Inflammatory macrophage (primary cell): ENCODE results near the gene FECH.

ENCODE experiments used
- DNase-seq, 2 donors: peaks; one replicate each; pipeline ENCODE4 v3.0.0-alpha.2; 2020 to 2022

The FECH gene

DNA sequence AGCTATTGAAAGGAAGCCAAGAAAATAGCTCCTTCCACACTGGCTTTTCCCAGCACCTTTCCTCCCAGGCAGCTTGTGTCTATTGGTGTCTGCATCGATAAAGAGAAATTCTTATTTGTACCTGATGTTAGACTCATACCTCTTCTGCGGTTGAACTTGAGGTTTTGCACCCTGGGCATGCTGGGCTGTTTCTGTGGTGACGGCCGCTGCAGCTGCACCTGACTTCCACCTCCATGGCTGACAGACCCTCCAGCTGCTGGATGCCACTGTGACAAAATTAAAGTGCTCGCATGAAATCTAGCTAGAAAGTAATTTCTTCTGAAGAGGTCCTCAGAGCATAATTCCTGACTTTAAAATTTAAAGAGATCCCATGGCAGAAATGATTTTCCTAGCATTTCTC is 6.6 kb downstream of the FECH start:
- no peak for DNase-seq

DNA sequence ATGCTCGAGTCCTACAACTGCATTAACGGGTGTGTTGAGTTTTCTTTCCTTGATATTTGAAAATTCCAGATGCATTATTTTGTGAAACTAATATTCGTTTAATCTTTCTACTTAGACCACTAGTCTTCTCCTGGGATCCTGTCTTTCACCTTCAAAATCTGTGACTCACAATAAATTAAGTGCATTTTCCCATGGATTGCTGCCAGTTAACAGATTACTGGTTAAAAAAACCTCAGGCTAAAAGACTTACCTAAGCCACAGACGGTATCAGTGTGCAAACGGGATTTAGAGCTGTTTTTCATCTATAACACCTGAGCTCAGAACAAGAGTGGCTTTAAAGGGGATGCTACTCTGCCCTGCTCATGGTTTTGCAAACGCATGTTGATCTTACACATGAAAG is 10.2 kb downstream of the FECH start:
- no peak for DNase-seq

DNA sequence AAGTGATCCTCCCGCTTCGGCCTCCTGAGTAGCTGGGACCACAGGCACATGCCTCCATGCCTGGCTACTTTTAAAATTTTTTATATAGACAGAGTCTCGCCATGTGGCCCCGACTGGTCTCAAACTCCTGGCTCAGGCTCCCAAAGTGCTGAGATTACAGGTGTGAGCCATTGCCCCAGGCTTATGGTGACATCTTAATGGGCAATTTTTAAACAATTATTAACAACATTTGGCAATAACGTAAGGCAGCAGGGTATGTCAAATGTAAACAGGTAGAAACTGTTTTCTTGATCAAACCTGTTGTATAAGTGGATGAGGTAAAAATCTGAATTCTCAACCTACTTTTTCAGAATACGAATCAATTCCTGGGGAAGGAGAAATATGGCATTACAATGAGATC is 11.0 kb downstream of the FECH start:
- DNase-seq = no peak

DNA sequence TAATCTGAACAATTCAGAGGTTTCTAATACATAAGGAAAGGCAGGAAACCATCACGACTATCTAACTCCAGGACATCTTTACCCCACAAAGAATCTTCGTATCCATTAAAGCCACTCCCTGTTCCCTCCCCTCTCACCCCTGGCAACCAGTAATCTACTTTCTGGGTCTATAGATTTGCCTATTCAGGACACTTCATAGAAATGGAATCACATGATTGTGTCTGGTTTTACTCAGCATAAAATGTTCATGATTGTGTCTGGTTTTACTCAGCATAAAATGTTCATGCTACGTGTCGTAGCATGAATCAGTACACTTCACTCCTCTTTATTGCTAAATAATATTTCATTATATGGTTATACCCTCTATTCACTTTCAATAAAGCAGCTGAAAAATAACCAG is 11.6 kb downstream of the FECH start:
- no peak for DNase-seq

DNA sequence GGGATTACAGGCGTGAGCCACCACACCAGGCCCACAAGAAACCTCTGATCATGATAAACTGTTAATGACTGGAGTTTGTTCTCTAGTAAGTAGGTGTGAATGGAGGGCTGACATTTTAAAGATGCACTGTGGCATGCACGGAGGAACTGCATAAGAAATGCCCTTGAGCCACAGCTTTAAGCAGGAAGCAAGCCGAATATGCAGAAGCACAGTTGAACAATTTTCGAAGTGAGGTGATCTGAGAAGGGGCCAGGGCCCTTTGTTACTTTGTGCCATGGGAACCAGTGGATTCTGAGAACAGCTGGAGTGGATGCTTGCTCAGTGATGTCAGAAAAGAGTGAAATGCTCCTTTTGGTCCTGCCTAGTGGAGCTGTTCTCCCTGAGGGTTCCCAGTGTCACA is 16.3 kb downstream of the FECH start:
- no peak for DNase-seq

DNA sequence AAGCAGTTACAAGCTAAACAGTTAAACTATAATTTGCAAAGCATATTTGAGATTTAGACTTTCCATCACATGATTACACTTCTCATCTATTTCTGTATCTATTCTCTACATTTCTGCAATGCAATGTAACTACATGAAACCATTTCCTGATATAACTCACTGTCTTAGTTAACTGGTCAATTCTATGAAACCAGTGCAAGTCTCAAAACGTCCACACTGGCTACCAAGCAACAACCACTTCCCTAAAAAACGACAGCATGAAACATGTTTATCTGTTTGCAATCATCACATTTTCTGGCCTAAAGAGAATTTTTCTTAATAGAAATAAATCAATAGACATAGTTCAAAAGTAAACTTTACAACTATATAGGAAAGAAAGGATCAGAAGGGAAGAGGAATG is 17.4 kb downstream of the FECH start:
- DNase-seq = peak in 1 of 2 donors; percentile 30

DNA sequence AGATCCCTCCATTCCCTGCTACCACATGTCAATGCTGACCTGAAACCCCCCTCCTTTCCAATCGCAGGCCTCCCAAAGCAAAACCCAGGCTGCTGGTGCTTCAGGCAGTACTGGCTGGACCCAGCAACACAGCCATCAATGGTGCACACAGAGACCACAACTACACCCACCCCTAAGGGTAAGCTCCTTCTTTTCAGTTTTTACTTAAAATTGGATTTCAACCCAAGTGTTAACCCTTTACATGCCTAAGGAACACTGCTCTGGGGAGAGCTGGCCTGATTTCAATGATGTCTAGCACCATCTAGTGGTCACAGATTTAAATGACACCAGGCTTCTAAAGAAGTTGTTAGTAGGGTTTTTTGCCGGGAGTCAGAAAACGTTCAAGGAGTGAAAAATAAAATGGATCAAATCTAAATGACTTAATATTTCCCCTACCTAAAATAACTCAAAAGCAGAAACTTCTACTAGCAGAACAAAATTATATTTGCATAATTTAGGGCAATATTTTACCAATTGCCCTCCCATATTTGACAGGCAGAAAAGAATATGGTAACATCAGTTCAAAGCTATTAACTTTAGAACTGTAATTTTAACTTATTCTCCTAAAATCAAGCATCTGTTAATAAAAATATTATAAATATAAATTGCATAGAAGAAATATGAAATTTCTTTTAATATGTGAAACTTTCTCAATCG is 24.6 kb downstream of the FECH start:
- peak; percentile 51 for DNase-seq

DNA sequence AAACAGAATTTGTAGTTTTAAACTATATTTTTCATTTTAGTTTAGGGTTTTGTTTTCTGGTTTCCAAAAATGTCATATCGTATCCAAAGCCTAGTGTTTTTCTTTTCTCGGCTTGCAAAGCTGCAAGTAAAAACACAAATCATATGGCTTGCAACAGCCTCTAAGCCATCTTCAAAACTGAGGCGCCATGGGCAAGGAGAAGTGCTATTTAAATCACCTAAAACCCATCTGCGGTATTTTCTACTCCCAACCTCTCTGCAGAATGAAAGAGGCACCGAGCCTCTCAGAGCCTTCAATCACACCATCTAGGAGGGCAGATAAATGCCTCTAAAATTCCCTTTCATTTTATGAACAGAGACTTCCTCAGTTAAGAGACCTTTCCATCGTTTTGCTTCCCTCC is 25.2 kb downstream of the FECH start:
- no peak for DNase-seq

DNA sequence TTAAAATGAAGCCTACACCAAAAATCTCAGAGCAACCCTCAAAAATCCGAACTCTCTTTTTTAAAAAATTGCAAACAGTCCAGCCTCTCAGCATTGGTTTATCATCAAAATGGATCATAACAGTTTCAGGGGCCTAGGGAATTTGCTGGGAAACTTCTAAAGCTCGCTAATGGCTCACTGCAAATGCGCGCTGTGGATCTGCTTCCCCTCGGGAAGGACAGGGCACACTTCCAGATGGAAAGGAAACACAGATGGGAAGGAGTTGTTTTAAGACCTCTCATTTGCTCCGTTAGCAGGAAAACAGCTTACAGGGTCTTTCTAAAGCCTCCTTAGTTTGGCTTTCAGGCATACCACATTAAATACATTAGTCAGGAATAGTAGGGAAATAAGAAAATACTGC is 27.2 kb downstream of the FECH start:
- DNase-seq = no peak

DNA sequence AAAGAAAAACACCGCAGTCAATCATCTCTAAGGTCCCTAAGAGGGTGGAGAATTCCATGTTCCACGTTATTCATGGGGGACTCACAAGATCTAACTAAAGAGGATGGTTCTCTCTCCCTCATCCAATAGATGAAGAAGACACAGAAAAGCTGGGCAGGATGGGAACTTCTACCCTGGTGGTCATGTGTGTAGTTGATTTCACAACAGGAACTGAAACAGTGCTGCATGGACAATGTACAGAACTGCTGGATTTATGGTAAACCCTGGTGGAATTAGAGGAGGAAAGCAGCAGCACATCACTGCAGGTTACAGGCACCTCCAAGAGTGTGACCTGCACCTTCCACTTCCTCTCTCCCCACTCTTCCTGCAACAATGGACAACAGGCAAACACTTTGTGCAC is 31.4 kb downstream of the FECH start:
- DNase-seq = peak; percentile 24 to 46

DNA sequence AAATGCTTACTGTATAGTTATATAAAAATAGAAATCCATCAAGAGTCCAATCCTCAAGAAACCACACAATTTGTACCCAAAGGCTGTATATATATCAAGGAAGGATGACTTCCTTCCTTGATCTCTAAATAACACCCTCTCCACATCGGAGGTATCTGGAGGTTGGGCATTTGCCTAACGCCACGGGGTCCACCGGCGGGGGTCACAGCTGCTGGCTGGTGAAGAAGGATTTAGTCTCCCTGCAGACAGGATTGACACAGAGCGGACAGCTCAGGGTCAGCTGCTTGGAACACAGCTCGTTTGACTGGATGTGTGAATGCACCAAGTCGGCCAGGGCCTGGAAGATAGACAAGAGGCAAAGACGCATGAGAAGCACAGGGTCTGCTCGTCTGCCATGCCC is 36.0 kb downstream of the FECH start:
- no peak for DNase-seq

DNA sequence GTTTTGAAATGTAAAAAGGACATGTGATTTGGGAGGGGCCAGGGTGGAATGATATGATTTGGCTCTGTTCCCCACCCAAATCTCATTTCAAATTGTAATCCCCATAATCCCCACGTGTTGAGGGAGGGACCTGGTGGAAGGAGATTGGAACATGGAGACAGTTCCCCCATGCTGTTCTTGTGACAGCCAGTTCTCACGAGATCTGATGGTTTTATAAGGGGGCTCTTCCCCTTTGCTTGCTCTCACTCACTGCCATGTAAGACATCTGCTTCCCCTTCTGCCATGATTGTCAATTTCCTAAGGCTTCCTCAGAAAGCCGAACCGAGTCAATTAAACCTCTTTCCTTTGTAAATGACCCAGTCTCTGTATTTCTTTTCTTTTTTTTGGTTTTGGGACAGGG is 39.2 kb downstream of the FECH start:
- DNase-seq = peak; percentile 39 to 44

DNA sequence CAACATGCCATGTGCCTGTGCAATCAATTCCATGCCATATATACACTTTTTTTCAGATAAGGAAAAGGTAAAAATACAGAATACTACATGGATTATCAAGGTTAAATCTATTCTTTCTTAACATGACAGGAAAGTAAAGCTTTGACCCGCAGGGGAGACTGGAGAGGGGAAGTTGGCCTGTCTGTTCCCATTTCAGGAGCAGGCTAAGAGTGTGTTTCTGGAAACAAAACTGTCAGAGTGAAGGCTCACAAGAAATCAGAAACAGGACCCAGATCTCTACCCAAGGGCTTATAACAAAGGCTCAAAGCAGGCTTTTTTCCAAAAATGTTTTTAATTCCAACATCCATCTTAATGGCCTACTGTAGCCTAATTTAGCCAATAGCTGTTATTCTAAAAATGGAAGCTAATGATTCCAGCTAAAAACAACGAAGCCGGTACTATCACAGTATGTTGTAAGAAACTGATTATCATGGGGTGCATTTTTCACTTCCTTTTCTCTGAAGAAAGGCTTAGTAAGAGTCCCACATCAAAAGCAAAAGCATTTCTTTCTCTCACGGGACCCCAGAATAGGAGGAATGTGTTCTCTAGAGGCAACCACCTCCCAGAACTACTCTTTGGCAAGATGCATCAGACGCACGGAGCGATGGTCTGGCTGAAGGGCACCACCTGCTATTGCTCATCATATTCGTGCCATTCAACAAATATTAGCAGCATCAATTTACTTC is 41.4 kb downstream of the FECH start:
- peak; percentile 54 to 74 for DNase-seq

DNA sequence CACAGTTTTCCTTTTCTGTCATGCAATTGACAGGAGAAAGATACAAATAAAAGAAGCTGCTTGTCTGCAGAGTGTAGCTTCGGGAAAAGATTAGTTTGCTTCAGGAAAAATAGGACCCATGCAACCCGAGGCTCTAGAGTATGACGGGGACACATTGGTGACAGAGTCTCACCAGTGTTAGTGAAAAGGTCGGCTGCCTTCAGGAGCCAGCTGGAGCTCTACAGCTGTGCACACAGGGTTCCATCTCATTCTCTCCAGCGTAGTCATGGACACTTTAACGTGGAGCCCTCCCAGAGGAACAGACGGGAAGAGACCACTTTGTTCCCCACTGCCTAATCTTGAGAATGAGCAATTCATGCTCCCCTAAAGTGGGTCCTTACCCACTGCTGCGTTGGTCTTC is 42.9 kb downstream of the FECH start:
- DNase-seq = no peak

DNA sequence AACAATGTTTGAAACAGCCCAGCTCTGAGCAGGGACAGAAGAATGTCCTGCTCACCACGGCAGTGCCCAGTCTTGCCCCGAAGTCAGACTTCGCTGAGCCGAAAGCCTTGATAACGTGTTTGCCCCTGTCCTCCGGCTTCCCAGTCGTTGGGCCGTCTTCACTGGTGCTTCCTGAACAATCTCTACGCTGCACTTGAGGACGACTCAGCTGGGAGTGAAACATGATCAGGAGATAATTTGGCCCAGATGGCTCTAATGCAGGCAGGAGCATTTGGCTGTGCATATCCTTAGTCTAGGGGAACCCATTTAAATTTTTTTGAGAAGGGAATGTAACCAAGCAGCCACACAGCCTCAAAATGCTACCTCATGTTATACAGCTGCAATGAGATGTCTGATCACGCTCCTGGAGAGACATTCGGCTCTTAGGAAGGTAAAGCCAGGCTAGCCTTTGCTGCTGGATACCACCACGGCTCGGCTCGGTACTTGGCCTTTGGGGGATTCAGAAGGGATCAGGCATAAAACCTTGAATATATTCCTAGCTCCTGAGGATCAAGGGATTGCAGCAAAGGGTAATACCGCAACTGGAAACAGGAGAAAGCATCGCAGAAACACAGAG is 43.6 kb downstream of the FECH start:
- DNase-seq = no peak

DNA sequence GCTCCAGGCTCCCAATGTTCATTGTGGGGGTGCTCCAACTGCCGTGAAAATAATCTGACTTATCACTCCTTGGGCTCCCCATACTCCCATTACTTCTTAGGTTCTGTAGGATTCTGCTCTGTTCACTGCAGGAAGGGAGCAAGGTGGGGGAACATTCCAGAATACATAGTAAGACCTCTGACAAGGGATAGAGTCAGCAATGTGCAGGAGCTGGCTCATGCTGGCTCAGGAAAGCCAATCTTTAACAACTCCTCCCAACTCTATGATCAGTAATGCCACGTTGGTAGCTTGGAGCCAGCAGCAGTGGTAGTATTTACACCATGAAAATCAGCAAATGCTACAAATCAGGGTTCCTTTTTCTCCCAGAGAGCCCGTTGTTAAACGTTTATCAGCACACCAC is 44.4 kb downstream of the FECH start:
- no peak for DNase-seq

DNA sequence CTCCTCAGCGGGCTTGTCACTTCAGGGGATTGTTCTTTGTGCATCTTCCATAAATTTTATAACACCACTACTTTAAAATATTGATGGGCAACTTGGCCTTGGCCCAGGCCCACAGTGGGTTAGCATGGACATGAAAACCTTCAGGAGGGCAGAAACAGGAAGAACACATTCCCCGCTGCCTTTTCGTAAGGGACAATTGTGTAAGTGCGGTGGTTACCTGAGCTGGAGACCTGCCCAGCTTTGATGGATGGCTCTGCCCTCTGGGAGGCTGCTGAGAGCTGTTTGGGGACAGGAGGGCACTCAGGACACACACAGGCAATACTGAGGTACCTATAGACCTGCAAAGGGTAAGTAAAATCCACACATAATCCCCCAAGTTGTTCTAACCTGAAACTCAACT is 46.8 kb downstream of the FECH start:
- DNase-seq = no peak

DNA sequence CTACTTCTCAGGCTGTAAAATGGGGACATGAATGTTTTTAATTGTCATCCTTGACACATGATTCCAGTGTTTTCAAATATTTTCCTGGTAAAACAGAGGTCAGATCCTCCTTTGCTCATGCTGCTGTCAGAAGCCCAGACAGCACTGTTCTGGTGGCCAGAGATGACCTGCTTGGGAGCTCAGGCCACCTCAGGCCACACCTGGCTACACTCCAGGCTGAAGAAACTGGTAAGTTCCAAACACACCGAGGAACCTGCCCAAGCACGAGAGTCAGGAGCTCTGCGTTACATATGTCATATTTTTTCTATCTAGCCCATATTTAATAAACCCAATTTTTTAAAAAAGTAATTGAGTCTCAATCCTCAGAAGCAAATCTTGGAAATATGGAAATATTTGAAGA is 47.9 kb downstream of the FECH start:
- no peak for DNase-seq

DNA sequence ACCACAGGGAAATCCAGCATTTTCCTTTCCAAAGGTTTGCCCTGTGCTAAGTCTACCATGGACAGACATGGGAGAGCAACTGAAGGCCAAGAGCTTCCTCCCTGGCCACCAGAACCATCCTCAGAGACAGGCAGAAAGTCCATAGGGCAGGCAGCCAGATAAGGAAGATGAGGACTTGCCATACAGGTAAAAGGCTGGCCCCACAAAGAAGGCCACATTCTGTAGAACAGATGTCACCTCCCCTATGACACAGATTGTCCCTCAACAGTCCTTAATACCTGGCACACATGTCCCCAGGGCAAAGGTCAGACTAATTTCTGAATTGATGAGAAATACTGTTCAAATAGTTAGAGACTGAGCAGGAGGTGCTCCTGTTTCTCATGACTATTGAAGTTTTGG is 52.0 kb downstream of the FECH start:
- no peak for DNase-seq

DNA sequence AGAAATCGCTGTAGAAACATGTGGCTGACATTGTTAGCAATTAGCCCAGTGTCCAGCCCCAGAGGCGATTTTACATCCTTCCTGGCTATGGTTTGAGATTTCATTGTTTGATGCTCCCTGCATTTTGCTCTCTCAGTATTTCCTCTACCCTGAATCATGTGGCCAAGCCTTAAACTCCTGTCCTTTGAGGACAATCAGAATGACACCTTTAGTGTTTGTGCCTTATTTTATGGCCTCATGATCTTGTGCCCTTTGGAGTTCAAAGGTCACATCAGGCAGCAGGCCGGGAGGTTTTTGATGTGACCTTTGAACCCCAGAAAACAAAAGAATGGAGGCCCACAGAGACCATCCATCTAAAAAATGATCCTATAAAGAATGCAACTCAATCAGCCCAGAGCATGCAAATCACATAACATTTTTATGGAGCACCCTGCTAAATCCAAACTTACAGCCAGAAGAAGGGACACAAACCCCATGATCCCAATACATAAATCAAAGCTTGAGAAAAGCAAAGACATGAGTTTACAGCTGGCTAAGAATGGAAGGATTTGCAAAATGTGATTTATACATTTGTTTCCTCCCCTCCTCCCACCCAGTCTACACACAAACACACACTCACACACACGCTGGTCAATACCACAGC is 52.5 kb downstream of the FECH start:
- no peak for DNase-seq

DNA sequence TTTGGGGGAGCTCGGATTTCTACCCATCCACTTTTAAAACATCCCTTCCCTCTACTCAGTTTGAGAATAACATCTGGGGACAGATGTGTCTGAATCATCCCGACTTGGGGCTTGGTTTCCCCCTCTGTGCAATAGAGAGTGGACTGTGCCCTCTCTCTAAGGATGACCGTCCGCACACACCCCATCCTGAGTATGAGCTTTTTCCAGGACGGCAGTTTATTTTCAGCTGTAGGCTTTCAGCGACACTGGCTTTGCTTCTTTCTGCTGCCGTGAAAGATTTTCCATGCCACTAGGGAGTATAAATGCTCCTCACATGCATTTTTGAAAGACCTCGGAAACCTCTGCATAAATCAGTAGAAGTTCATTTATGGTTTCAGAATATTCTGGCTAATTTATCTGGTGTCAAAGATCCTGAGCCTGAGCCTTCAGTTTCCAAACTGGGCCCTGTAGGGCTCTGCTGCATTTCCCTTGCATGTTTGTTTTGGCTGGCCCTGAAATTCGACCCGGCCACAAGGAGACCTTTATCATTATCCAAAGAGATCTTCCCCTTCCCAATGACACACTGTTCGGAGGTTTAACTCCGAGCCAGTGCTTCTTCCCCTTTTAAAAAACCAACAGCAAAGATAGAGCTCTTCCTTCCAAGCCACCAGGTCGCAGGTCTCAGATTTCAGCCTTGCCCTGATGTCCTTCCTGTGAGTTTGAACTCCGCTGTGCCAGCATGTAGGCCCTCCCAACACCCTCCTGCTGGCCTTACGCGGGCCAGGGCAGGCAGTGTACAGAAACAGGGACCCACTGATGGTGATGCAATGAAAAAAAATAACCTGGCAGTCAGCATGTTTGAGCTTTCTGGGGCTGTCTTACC is 53.3 kb downstream of the FECH start:
- no peak for DNase-seq

DNA sequence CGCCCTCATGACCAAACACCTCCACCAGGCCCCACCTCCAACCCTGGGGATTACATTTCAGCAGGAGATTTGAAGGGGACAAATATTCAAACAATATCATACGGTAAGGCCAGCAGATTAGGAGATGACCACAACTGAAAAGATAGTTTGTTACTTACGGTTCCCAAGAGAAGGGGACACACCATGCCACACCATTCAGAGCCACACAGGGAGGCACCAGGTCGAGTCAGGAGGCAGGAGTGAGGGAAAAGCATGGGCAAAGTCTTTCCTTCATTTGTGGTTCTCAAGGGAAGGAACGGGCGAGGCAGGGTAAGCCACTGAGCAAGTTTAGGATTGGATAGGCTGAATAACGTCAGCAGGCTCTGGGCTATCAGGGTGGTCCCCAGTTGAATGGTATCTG is 57.4 kb downstream of the FECH start:
- DNase-seq = no peak
